Central memory CD8-positive, alpha-beta T cell (primary cell): ENCODE measurements around the gene MTCH1.
"Not testable (repeated sequence)": the region's sequence is repeated elsewhere in the genome, so short reads cannot be mapped to it uniquely, and the experiment has no call there.

Experiments used
- ATAC-seq: fragments of 150-1000 bp; cut with Tn5 transposase; replicated peaks from 2 replicates; pipeline ENCODE4 v1.10.0; 2022; ENCODE audit warnings: mild to moderate bottlenecking, moderate FRiP score, moderate number of reproducible peaks; ENCODE audit not compliant: poor library complexity, severe bottlenecking; ENCODE audit errors: extremely low read depth
- DNase-seq, 2 donors: peaks; one replicate each; pipeline ENCODE4 v3.0.0; 2021; ENCODE audit warnings: low spot score in 2 of 2
- H3K27ac Mint-ChIP-seq: one replicate; pipeline ENCODE4 v1.8.0; 2022; ENCODE audit warnings: low read depth, mild to moderate bottlenecking, moderate library complexity, mixed read lengths
- H3K27me3 Mint-ChIP-seq: one replicate; pipeline ENCODE4 v1.8.0; 2022; ENCODE audit warnings: mixed read lengths
- H3K36me3 Mint-ChIP-seq: one replicate; pipeline ENCODE4 v1.8.0; 2022; ENCODE audit warnings: mild to moderate bottlenecking, moderate library complexity, mixed read lengths; ENCODE audit not compliant: insufficient read depth
- H3K4me1 Mint-ChIP-seq: one replicate; pipeline ENCODE4 v1.8.0; 2022; ENCODE audit warnings: mixed read lengths
- H3K4me3 Mint-ChIP-seq: one replicate; pipeline ENCODE4 v1.8.0; 2022; ENCODE audit warnings: mild to moderate bottlenecking, moderate library complexity, mixed read lengths
- H3K9me3 Mint-ChIP-seq: one replicate; pipeline ENCODE4 v1.8.0; 2022; ENCODE audit warnings: mixed read lengths

Gene MTCH1

GRCh38 chr6:36998723-36999038 lies 12.7 kb upstream of the MTCH1 start:
- Mint-ChIP-seq H3K36me3 (peaks cover 2% of the 10 kb centered on the region), H3K9me3 (no peaks in the 10 kb centered on the region), H3K4me3 (no peak overlapping the region), H3K27ac (no peak overlapping the region), H3K27me3 (peaks cover 16% of the 10 kb centered on the region), H3K4me1 (no peaks in the 10 kb centered on the region)
- ATAC-seq (no peak), DNase-seq (no peak)

- ATAC-seq (no peak), DNase-seq (no peak)
- Mint-ChIP-seq H3K4me1 (no peaks in the 10 kb centered on the region), H3K4me3 (no peak overlapping the region), H3K36me3 (peaks cover 2% of the 10 kb centered on the region), H3K27me3 (peaks cover 16% of the 10 kb centered on the region), H3K27ac (no peak overlapping the region), H3K9me3 (no peaks in the 10 kb centered on the region)
These were observed 12.1 kb upstream of the MTCH1 start for GRCh38 chr6:36997811-36998722.

- H3K4me1 Mint-ChIP-seq: peaks cover 12% of the 10 kb centered on the region
- H3K9me3 Mint-ChIP-seq, H3K27ac Mint-ChIP-seq, H3K36me3 Mint-ChIP-seq, ATAC-seq, DNase-seq, H3K4me3 Mint-ChIP-seq: not testable (repeated sequence)
- peaks cover 19% of the 10 kb centered on the region for H3K27me3 Mint-ChIP-seq
These were observed 4.4 kb upstream of the MTCH1 start for GRCh38 chr6:36990401-36990800.

- Mint-ChIP-seq H3K4me3 (no peak overlapping the region), H3K36me3 (peaks cover 2% of the 10 kb centered on the region), H3K27me3 (peaks cover 15% of the 10 kb centered on the region), H3K27ac (no peak overlapping the region), H3K9me3 (no peaks in the 10 kb centered on the region), H3K4me1 (peaks cover 12% of the 10 kb centered on the region)
- ATAC-seq (no peak), DNase-seq (no peak)
These were observed 3.3 kb upstream of the MTCH1 start for GRCh38 chr6:36989264-36989663.

- ATAC-seq: no peak
- Mint-ChIP-seq H3K9me3 (no peaks in the 10 kb centered on the region), H3K4me1 (peaks cover 19% of the 10 kb centered on the region), H3K36me3 (peaks cover 3% of the 10 kb centered on the region), H3K4me3 (no peak overlapping the region), H3K27me3 (peaks cover 15% of the 10 kb centered on the region), H3K27ac (peak overlapping the region; percentile 97)
- DNase-seq: no peak
These were observed 680 bp upstream of the MTCH1 start for GRCh38 chr6:36986704-36987047.

GRCh38 chr6:36985417-36985807 lies 584 bp downstream of the MTCH1 start:
- no peaks in the 10 kb centered on the region for H3K9me3 Mint-ChIP-seq
- H3K36me3 Mint-ChIP-seq: peaks cover 7% of the 10 kb centered on the region
- no peak overlapping the region for H3K27ac Mint-ChIP-seq
- ATAC-seq: no peak
- H3K4me1 Mint-ChIP-seq: peaks cover 30% of the 10 kb centered on the region
- peaks cover 8% of the 10 kb centered on the region for H3K27me3 Mint-ChIP-seq
- no peak overlapping the region for H3K4me3 Mint-ChIP-seq
- DNase-seq: no peak

- Mint-ChIP-seq H3K4me3 (no peak overlapping the region), H3K36me3 (peaks cover 9% of the 10 kb centered on the region), H3K27me3 (peaks cover 8% of the 10 kb centered on the region), H3K4me1 (peaks cover 35% of the 10 kb centered on the region), H3K9me3 (no peaks in the 10 kb centered on the region), H3K27ac (no peak overlapping the region)
- peak; percentile 27 for DNase-seq
- no peak for ATAC-seq
These were observed 1.2 kb downstream of the MTCH1 start for GRCh38 chr6:36984581-36985416.

- Mint-ChIP-seq H3K27me3 (no peaks in the 10 kb centered on the region), H3K4me1 (peaks cover 42% of the 10 kb centered on the region), H3K4me3 (no peak overlapping the region), H3K27ac (no peak overlapping the region), H3K36me3 (peaks cover 20% of the 10 kb centered on the region), H3K9me3 (no peaks in the 10 kb centered on the region)
- DNase-seq (no peak), ATAC-seq (no peak)
These were observed 2.5 kb downstream of the MTCH1 start for GRCh38 chr6:36983538-36983937.

- Mint-ChIP-seq H3K4me1 (peaks cover 30% of the 10 kb centered on the region), H3K27me3 (no peaks in the 10 kb centered on the region), H3K27ac (peak overlapping the region; percentile 35), H3K36me3 (peaks cover 38% of the 10 kb centered on the region), H3K9me3 (no peaks in the 10 kb centered on the region), H3K4me3 (no peak overlapping the region)
- ATAC-seq (no peak), DNase-seq (no peak)
These were observed 4.9 kb downstream of the MTCH1 start for GRCh38 chr6:36980876-36981619.

GRCh38 chr6:36980129-36980528 lies 5.9 kb downstream of the MTCH1 start:
- H3K27me3 Mint-ChIP-seq: no peaks in the 10 kb centered on the region
- ATAC-seq (no peak), DNase-seq (no peak)
- H3K27ac Mint-ChIP-seq: peak overlapping the region; percentile 35
- no peak overlapping the region for H3K4me3 Mint-ChIP-seq
- H3K36me3 Mint-ChIP-seq: peaks cover 46% of the 10 kb centered on the region
- no peaks in the 10 kb centered on the region for H3K9me3 Mint-ChIP-seq
- H3K4me1 Mint-ChIP-seq: peaks cover 30% of the 10 kb centered on the region

- no peak for DNase-seq
These were observed 6.7 kb downstream of the MTCH1 start for GRCh38 chr6:36979347-36979742.

GRCh38 chr6:36978421-36979346 lies 7.3 kb downstream of the MTCH1 start:
- Mint-ChIP-seq H3K4me3 (peak overlapping the region; percentile 25), H3K27ac (no peak overlapping the region), H3K9me3 (no peaks in the 10 kb centered on the region), H3K27me3 (no peaks in the 10 kb centered on the region), H3K4me1 (peaks cover 30% of the 10 kb centered on the region), H3K36me3 (peaks cover 60% of the 10 kb centered on the region)
- no peak for DNase-seq
- no peak for ATAC-seq

More at GRCh38 chr6:36979347-36979742, 6.7 kb downstream of the MTCH1 start:
- H3K27me3 Mint-ChIP-seq: no peaks in the 10 kb centered on the region
- ATAC-seq: no peak
- H3K27ac Mint-ChIP-seq: no peak overlapping the region
- H3K4me3 Mint-ChIP-seq: no peak overlapping the region
- H3K9me3 Mint-ChIP-seq: no peaks in the 10 kb centered on the region
- H3K36me3 Mint-ChIP-seq: peaks cover 53% of the 10 kb centered on the region
- H3K4me1 Mint-ChIP-seq: peaks cover 30% of the 10 kb centered on the region
